ENCODE data around the gene IL31.

DNA sequence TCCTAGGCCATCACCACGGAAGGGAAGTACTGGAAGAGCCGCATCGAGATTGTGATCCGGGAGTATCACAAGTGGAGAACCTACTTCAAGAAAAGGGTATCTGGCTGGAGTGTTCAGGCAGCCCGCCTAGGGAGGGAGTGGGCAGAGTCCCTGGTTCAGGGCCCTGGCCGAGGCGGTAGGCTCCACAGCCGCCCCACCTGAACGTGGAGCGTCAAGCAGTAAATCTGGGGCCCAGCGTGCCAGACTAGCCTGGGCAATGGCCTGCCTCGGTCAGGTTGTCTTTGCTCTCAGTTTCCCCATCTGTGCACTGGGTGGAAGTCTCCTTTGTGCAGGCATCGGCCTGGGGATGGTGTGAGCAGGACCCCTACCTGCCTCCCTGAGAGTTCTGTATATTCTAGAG, 44.9 kb downstream of the IL31 start:
- no peak for TF ChIP-seq POLR2A (IDR thresholded peaks at IDR 0.05)
- TF ChIP-seq, protein P1, sequence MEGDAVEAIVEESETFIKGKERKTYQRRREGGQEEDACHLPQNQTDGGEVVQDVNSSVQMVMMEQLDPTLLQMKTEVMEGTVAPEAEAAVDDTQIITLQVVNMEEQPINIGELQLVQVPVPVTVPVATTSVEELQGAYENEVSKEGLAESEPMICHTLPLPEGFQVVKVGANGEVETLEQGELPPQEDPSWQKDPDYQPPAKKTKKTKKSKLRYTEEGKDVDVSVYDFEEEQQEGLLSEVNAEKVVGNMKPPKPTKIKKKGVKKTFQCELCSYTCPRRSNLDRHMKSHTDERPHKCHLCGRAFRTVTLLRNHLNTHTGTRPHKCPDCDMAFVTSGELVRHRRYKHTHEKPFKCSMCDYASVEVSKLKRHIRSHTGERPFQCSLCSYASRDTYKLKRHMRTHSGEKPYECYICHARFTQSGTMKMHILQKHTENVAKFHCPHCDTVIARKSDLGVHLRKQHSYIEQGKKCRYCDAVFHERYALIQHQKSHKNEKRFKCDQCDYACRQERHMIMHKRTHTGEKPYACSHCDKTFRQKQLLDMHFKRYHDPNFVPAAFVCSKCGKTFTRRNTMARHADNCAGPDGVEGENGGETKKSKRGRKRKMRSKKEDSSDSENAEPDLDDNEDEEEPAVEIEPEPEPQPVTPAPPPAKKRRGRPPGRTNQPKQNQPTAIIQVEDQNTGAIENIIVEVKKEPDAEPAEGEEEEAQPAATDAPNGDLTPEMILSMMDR (IDR thresholded peaks at IDR 0.05), result no peak

Measured in testis (tissue), 2 donors.